Effector CD4-positive, alpha-beta T cell (primary cell): ENCODE measurements around the gene MBP.
"Not testable (repeated sequence)": the region's sequence is repeated elsewhere in the genome, so short reads cannot be mapped to it uniquely, and the experiment has no call there.

Experiments
- DNase-seq: peaks from one replicate; pipeline ENCODE4 v3.0.0-alpha.2; 2020

The MBP gene

DNA sequence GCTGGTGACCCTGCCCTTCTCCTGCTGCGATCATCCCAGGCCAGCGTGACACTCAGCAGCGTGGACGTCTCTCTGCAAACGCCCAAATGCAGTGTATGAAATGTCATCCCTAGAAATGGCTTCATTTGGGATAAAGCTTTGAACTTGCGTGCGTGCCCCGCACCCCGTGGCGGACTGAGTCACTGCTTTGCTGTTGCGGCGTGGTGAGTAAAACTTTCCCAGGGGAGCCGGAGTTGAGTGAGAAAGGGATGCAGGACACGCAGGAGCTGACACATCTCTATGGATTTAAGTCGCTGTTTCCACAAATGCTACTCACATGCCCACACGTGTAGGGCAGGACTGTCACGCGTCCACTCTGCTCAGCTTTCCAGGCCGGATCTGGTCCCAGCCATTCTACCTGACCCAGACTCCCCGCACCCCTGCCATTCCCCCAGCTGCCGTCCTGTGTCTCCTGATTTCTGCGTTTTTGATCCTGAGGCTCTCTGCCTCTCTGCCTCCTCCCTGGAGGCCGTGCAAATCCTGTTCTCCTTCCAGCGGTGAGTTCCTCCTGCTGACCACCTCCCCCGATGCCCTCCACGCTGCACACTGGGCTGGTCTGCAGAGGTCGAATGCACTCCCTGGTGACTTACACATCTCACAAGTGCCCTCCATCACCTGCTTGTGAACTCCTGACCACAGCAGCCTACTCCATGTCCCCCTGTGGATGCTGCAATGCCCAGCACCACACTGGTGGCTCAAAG, 88.9 kb downstream of the MBP start:
- DNase-seq = no peak

DNA sequence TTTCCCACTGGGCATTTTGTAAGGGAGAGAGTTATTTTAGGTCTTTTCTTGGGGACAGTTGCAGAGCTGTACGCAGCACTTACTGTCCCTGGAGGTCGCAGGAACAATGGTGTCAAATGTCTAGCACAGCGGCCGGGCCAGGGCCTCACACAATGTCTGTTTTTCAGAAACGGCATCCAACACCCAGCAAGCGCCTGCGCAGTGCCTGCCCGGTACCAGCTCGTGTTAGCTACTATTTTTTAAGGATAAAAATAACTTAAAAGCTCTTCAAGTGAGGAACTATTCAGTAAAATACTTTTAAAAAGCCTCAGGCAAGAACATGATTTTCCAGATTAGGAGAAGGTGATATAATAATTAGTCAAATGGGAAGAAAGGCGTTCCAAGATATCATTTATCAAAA, 90.0 kb downstream of the MBP start:
- DNase-seq = no peak

GRCh38 chr18:77039196-77040130, 93.1 kb downstream of the MBP start:
- no peak for DNase-seq

DNA sequence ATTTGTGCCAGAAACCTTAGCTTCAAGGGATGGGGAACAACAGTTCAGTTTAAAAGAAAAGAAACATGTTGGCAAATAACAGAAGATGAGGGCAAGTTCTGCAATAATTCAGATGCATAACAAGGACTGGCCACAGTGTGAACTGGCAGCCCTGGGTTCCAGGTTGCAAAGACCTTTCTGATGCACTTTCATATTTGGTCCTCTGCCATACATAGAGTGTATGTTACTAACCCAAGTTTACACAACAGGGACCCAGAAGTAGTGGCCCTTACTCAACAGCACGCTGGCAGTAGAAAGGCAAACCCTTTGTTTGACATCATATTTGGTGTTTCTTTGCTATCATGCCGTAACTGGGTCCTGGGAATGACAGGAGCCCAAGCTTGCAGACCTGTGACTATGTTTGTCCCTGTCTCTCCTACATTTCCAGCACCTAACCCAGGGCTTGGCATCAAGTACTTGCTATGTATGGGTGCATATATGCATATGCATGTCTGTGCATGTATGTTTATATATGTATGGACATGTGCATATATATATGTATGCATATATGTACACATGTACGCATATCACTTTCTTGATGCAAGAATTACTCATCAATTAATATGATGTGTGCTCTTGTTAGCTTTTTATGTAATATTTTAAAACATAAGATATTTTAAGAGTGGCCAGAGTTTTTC, 94.3 kb downstream of the MBP start:
- DNase-seq = no peak

DNA sequence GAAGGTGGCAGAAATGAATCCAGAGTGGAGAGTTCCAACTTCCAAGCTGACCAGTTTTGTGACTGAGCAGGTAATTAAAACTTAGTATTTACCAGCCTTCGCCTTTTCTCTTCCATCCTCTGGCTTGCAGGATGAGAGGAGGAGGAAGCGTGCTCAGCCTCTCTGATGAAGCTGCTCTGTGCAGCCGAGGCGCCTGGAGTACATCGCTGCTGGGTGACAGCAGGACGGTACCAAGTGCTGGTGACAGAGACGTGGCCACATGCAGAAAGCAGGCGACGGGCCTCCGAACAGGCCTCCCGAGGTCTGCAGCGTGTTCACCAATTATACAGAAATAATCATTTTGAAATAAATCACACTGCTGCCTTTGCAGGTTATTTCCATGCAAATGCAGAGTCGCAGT, 95.0 kb downstream of the MBP start:
- DNase-seq = no peak

- DNase-seq = no peak
Observed at GRCh38 chr18:77035380-77036187, 97.0 kb downstream of the MBP start.

DNA sequence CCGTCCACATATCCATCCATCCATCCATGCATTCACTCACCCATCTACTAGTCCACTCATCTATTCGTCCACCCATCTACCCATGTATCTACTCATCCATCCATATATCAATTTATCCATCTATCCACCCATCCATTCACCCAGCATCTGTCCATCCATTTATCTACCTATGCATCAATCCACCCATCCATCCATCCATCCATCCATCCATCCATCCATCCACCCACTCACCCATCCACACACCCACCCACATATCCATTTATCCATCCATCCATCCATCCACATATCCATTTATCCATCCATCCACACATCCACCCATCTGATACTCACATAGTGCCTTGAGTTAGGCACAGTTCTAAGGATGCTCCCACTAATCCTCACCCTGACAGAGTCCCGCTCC, 99.0 kb downstream of the MBP start:
- no peak for DNase-seq

DNA sequence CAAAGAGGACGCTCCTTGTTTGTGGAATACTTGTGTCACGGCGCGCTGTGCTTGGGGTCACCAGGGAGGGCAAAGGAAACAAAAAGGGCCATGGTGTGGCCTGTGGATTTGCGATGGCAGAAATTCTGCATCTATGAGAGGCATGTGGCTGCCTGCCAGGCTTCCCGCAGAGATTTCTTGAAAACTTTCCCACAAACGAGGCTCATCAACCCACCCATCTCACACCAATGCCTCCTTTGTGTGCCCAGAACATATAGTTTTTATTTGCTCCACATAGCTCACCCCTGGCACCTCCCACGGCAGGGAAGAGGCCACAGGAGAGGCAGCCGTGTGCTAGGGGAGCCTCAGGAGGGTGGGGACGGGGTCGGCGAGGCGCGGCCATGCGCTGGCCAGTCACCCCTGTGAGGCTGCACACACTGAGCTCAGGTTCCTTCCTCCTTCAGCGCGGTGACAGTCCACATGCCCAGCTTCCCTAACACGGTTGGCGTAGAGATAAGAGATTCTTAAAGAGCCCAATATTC, 100.3 kb downstream of the MBP start:
- no peak for DNase-seq

DNA sequence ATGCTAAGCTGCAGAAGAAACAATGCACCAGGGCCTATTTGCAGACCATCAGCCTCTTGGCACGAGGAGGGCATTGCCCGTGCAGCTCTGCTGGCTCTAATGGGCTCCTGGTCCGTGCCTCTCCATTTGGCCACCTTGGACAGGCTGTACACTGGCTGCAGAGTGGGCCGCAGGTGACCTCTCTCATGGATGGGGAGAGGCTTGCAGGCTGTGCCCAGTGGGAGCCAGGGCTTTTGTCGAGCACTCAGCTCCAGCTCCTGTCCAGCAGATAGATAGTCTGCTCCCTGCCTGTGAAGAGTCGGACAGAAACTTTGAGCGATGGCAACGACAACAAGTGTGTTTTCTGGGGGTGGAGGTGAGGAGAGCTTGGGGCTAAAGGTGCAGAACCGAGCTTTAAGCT, 100.9 kb downstream of the MBP start:
- DNase-seq = no peak

DNA sequence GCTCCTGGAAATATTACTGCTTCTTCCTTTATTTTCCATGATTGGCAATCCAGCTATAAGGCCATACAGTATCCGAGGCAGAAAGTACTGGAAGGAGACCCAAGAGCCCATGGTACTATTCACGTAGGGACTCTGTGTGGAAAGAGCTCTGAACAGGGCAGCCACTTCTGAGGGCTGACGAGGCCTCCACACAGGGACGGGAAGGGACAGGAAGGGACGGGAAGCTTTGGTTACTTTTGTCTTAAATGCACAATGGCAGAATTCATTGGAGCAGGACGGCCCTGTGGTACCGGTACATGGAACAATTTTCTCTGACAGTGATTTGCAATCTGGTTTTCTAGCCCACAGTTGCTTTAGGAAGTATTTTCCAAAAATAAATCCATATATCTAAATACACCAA, 102.4 kb downstream of the MBP start:
- no peak for DNase-seq

- no peak for DNase-seq
Observed at GRCh38 chr18:77025831-77026363, 106.7 kb downstream of the MBP start.

- DNase-seq = no peak
Observed at GRCh38 chr18:77025123-77025522, 107.5 kb downstream of the MBP start.

- no peak for DNase-seq
Observed at GRCh38 chr18:77024476-77024875, 108.1 kb downstream of the MBP start.

GRCh38 chr18:77023102-77023782, 109.3 kb downstream of the MBP start:
- DNase-seq = no peak

DNA sequence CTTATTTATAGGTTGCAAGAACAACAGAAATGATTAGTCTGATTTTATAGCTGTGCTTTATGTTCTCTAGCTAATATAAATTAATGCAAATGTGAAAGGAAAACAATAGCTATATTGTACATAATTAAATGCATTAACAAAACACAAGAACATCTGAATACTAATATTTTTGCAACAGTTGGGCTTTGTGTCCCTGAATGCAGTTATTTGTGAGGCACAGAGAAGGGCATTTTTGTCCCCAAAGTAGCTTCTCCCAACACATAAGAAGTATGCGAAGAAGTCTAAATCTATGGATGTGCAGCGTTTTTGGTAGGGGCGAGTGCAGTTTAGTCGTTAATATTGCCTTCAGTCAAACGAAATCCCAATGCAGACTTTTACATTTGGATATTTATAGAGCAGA, 110.0 kb downstream of the MBP start:
- no peak for DNase-seq

- DNase-seq = no peak
Observed at GRCh38 chr18:77022116-77022515, 110.5 kb downstream of the MBP start.

DNA sequence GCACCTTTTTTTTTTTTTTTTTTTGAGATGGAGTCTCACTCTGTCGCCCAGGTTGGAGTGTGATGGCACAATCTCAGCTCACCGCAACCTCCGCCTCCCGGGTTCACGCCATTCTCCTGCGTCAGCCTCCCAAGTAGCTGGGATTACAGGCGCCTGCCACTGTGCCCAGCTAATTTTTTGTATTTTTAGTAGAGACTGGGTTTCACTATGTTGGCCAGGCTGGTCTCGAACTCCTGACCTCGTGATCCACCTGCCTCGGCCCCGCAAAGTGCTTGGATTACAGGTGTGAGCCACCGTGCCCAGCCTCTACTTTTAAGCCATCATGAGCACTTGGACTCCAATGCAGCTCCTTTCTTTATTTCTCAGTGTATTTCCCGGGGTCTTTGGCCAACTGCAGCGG, 111.1 kb downstream of the MBP start:
- DNase-seq = not testable (repeated sequence)

- DNase-seq = no peak
Observed at GRCh38 chr18:77021075-77021474, 111.5 kb downstream of the MBP start.

- DNase-seq = no peak
Observed at GRCh38 chr18:77020561-77020960, 112.0 kb downstream of the MBP start.

DNA sequence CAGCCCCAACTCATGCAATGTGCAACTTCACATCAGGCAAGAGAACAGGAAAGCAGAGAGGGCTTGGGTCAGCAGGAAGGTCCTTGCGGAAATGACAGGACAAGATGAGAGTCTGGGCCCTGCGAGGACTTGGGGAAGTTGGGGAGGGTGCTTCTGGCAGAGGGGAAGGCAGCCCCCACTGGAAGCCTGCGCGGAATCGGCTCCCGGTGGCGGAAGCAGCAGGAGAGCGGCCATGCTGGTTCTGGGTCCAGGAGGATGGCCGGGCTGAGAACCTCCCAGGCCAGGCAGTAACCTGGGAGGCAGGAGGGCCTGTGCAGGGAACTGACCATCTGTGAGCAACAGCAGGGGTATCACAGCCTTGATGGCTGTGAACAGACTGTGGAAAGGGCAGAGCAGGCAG, 112.9 kb downstream of the MBP start:
- DNase-seq = no peak

DNA sequence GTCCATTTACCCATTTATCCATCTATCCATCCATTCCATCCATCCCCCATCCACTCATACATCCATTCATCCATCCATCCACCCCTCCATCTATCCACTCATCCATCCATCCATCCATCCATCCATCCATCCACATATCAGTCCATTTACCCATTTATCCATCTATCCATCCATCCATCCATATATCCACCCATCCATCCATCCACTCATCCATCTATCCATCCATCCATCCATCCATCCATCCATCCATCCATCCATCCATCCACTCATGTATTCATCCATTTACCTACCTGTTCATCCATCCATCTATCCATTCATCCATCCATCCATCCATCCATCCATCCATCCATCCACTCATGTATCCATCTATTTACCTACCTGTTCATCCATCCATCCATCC, 113.9 kb downstream of the MBP start:
- not testable (repeated sequence) for DNase-seq

DNA sequence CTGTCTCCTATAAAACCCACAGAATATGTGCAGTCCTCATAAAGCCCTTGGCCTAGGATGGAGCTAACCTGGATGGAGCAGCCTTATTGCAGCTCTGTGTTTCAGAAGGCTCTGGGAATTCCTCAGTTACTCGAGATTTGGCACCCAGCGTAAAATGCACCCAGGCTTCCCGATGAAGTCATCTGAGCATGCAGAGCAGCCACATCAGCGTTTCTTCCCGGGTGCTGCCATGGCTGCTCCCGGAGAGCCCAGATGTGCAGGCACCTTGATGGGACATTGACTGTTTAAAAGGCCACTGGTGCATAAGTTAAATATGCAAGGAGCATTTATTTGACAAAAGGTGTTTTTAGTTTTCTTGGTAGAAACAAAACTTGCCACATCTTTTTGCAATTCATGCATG, 115.2 kb downstream of the MBP start:
- no peak for DNase-seq
